ENCODE data around the gene ABRACL. TPM values are rescaled to one million over a fixed set of nuclear protein-coding genes. Genes with fewer than 3 reads are reported as not detected.

Gene ABRACL
- total and polyA plus RNA-seq, 2 donors (not counting 1 experiment from before 2014, with no cell fraction given): 19.7 to 49.8 TPM

DNA sequence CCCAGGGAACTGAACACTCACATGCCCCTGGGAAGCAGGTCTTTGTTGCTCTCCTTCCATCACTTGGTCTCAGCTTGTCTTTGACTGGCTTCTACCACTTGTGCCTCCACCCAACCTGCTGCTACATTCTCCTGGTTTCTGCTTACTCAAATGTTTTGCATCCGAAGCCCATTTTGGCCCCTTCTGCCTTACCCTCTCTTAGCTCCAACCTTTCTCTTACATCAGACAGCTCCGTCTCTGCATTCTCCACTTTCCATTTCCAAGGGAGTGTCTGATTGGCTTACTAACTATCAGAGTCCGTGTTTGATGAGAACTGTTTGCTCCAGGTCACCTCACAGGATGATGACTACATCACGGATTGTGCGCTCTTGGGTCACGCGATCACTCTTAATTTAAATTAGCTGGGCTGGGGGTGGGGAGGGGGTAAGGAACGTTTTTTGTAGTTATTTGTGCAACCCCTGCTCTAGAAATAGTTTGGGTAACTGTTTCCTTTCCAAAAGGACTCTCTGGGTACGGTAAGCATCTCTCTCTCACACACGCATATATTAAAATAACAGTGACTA is 844 bp upstream of the ABRACL start:
- no peaks in the 10 kb centered on the region for H3K27me3 ChIP-seq (ENCODE audit: control insufficient read depth, insufficient read depth, low read length)

DNA sequence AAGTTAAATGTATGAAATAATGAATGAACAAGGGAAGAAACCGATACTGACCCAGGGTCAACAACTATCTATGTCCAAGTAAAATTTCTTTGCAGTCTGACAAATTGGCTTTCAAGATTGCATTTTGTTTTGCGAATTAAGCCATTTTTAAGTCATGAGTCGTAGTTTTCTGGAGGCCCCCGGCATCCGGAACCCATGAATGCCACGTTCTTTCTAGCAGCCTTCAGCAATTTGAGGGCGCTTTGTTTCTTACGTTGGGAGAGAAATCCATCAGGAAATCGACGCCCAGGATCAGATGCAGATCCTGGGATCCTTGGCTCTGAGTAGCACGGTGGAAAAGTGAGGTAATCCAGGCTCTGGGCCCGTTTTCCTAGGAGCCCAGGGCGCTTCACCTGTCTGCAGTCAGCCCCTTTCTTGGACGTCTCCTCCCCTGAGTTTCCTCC is 309 bp upstream of the ABRACL start:
- Histone ChIP-seq H3K9ac (ENCODE audit: insufficient read depth, low read length) (peak overlapping the region; percentile 87), H3K27me3 (ENCODE audit: control insufficient read depth, insufficient read depth, low read length) (no peaks in the 10 kb centered on the region), H3K9me3 (ENCODE audit: control insufficient read depth, insufficient read depth, low read depth, low read length) (no peaks in the 10 kb centered on the region), H3K4me1 (ENCODE audit: control insufficient read depth, extremely low read depth, insufficient read depth, low read length) (no peaks in the 10 kb centered on the region), H4K20me1 (ENCODE audit: control insufficient read depth, extremely low read depth, insufficient read depth, low read length) (no peaks in the 10 kb centered on the region), H2AFZ (ENCODE audit: low read length) (peak overlapping the region; percentile 57), H3K4me2 (ENCODE audit: extremely low read depth, insufficient read depth, low read length) (peak overlapping the region; percentile 75), H3K36me3 (ENCODE audit: control insufficient read depth, insufficient read depth, low read length) (no peaks in the 10 kb centered on the region), H3K79me2 (ENCODE audit: control insufficient read depth, insufficient read depth, low read length) (no peaks in the 10 kb centered on the region), H3K27ac (ENCODE audit: insufficient read depth, low read length) (peak overlapping the region; percentile 82), H3K4me3 (replicated peaks in 1 of 4; ENCODE audit: control extremely low read depth in 1 of 4, insufficient read depth in 1 of 4, low read depth in 3 of 4, low read length in 4 of 4) (peak overlapping the region; percentile 80 to 90 (median 82))
- no peak for DNase-seq (ENCODE audit: low read depth in 2 of 2)
- no peak for TF ChIP-seq EZH2 (IDR thresholded peaks at IDR 0.05; ENCODE audit: low read length, missing control alignments)
- TF ChIP-seq, protein P1, sequence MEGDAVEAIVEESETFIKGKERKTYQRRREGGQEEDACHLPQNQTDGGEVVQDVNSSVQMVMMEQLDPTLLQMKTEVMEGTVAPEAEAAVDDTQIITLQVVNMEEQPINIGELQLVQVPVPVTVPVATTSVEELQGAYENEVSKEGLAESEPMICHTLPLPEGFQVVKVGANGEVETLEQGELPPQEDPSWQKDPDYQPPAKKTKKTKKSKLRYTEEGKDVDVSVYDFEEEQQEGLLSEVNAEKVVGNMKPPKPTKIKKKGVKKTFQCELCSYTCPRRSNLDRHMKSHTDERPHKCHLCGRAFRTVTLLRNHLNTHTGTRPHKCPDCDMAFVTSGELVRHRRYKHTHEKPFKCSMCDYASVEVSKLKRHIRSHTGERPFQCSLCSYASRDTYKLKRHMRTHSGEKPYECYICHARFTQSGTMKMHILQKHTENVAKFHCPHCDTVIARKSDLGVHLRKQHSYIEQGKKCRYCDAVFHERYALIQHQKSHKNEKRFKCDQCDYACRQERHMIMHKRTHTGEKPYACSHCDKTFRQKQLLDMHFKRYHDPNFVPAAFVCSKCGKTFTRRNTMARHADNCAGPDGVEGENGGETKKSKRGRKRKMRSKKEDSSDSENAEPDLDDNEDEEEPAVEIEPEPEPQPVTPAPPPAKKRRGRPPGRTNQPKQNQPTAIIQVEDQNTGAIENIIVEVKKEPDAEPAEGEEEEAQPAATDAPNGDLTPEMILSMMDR (conservative IDR thresholded peaks at IDR 0.05 in 1 of 2, IDR thresholded peaks at IDR 0.05 in 1 of 2; ENCODE audit: low read depth in 1 of 2, low read length in 2 of 2): no peak

More for the DNA sequence above, 844 bp upstream of the ABRACL start:
- Histone ChIP-seq H3K4me1 (ENCODE audit: control insufficient read depth, extremely low read depth, insufficient read depth, low read length) (no peaks in the 10 kb centered on the region), H3K4me3 (replicated peaks in 1 of 4; ENCODE audit: control extremely low read depth in 1 of 4, insufficient read depth in 1 of 4, low read depth in 3 of 4, low read length in 4 of 4) (peak overlapping the region in 3 of 4 experiments; percentile 80 to 83 (median 81)), H3K9ac (ENCODE audit: insufficient read depth, low read length) (no peak overlapping the region), H3K27ac (ENCODE audit: insufficient read depth, low read length) (no peak overlapping the region), H3K9me3 (ENCODE audit: control insufficient read depth, insufficient read depth, low read depth, low read length) (no peaks in the 10 kb centered on the region), H3K36me3 (ENCODE audit: control insufficient read depth, insufficient read depth, low read length) (no peaks in the 10 kb centered on the region), H4K20me1 (ENCODE audit: control insufficient read depth, extremely low read depth, insufficient read depth, low read length) (no peaks in the 10 kb centered on the region), H2AFZ (ENCODE audit: low read length) (peak overlapping the region; percentile 4), H3K79me2 (ENCODE audit: control insufficient read depth, insufficient read depth, low read length) (no peaks in the 10 kb centered on the region), H3K4me2 (ENCODE audit: extremely low read depth, insufficient read depth, low read length) (peak overlapping the region; percentile 75)
- TF ChIP-seq, protein P1 (conservative IDR thresholded peaks at IDR 0.05 in 1 of 2, IDR thresholded peaks at IDR 0.05 in 1 of 2; ENCODE audit: low read depth in 1 of 2, low read length in 2 of 2): no peak
- TF ChIP-seq EZH2 (IDR thresholded peaks at IDR 0.05; ENCODE audit: low read length, missing control alignments): no peak
- DNase-seq (ENCODE audit: low read depth in 2 of 2): peak; percentile 45 to 55

DNA sequence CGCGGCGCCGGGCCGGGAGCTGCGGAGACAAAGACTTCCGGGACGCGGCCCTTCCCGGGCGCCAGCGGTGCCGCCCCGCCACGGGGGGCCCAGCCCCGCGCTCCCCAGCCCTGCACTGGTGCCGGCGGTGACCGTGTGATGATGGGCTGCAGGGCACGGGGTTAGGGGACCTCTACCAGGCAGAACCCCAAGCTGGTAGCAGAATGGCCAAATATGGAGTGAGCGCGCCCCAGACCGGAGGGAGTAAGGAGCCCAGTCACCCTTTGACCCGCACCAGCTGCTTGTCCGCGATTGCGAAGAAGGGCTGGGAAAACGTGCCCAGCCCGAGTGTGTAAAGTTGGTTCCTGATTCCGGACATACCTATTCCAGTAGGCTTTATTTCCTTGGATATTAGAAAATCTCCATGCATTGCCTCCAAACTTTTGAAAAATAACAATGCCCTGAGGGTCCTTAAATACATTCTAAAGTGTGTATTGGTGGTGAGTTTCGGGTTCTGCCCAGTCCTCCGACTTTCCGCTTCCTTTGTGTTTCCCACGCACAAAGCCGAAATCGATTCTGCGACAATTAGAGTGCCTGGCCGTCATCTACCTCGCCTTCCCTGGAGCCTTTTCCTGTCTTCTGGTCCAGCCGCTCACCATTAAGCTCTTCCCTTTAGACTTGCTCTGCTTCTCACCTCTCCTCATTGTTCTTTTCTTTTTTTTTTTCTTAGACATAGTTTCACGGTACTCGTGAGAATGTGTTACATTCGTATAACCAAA is 1.1 kb downstream of the ABRACL start:
- Histone ChIP-seq H4K20me1 (ENCODE audit: control insufficient read depth, extremely low read depth, insufficient read depth, low read length) (no peaks in the 10 kb centered on the region), H2AFZ (ENCODE audit: low read length) (peak overlapping the region; percentile 67), H3K4me2 (ENCODE audit: extremely low read depth, insufficient read depth, low read length) (peak overlapping the region; percentile 75), H3K27me3 (ENCODE audit: control insufficient read depth, insufficient read depth, low read length) (no peaks in the 10 kb centered on the region), H3K79me2 (ENCODE audit: control insufficient read depth, insufficient read depth, low read length) (no peaks in the 10 kb centered on the region), H3K27ac (ENCODE audit: insufficient read depth, low read length) (peak overlapping the region; percentile 82), H3K9me3 (ENCODE audit: control insufficient read depth, insufficient read depth, low read depth, low read length) (no peaks in the 10 kb centered on the region), H3K36me3 (ENCODE audit: control insufficient read depth, insufficient read depth, low read length) (no peaks in the 10 kb centered on the region), H3K4me1 (ENCODE audit: control insufficient read depth, extremely low read depth, insufficient read depth, low read length) (no peaks in the 10 kb centered on the region), H3K4me3 (replicated peaks in 1 of 4; ENCODE audit: control extremely low read depth in 1 of 4, insufficient read depth in 1 of 4, low read depth in 3 of 4, low read length in 4 of 4) (peak overlapping the region; percentile 66 to 90 (median 82)), H3K9ac (ENCODE audit: insufficient read depth, low read length) (peak overlapping the region; percentile 87)
- DNase-seq (ENCODE audit: low read depth in 2 of 2): peak; percentile 43 to 85
- no peak for TF ChIP-seq EZH2 (IDR thresholded peaks at IDR 0.05; ENCODE audit: low read length, missing control alignments)
- TF ChIP-seq, protein P1 (conservative IDR thresholded peaks at IDR 0.05 in 1 of 2, IDR thresholded peaks at IDR 0.05 in 1 of 2; ENCODE audit: low read depth in 1 of 2, low read length in 2 of 2): no peak
